GM12891 (cell line): ENCODE data around the gene RAB36.

Source experiments
- DNase-seq: peaks from one replicate; pipeline ENCODE4 v3.0.0; 2011; ENCODE audit warnings: low spot score; ENCODE audit not compliant: insufficient read length
- FAIRE-seq: peaks from 2 replicates; lab custom pipeline; 2011; peaks lifted over from hg19 to GRCh38; lab: Jason Lieb, UNC
- PAX5 ChIP-seq: IDR thresholded peaks from 2 replicates; pipeline ENCODE4 v1.6.1; 2011; ENCODE audit warnings: low read length, moderate library complexity, mild to moderate bottlenecking; ENCODE audit not compliant: insufficient read depth, severe bottlenecking
- POLR2A ChIP-seq: IDR thresholded peaks from 2 replicates; pipeline ENCODE4 v1.6.1; 2011; ENCODE audit warnings: low read depth, low read length, control low read depth
- POLR2AphosphoS5 ChIP-seq: IDR thresholded peaks from 2 replicates; pipeline ENCODE4 v1.6.1; 2011; ENCODE audit warnings: low read depth, low read length, control low read depth
- POU2F2 ChIP-seq: IDR thresholded peaks from 2 replicates; pipeline ENCODE4 v1.6.1; 2011; ENCODE audit warnings: low read depth, mild to moderate bottlenecking, control low read depth, low read length, moderate library complexity
- SPI1 ChIP-seq: IDR thresholded peaks from 2 replicates; pipeline ENCODE4 v1.6.1; 2011; ENCODE audit warnings: low read depth, low read length, control low read depth
- TAF1 ChIP-seq: IDR thresholded peaks from 2 replicates; pipeline ENCODE4 v1.6.1; 2011; ENCODE audit warnings: low read depth, low read length, control low read depth

The RAB36 gene

DNA sequence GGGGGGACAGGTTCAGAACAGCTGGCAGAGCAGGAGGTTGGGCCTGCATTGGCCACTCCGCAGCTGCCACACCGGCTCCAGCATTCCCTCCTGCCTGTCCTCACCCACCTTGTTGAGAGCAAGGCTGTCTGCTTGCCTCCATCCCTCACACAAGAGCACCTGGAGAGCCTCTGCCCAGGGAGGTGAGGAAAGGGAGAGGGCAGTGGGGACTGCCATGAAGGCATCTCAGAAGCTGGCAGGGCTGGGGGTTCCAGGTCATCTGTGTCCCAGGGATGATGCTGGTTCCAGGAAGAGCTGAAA lies 30.6 kb upstream of the RAB36 start:
- FAIRE-seq (no peak), DNase-seq (no peak)
- TF ChIP-seq POLR2A (no peak), POLR2AphosphoS5 (no peak), POU2F2 (no peak), SPI1 (no peak), TAF1 (no peak)

DNA sequence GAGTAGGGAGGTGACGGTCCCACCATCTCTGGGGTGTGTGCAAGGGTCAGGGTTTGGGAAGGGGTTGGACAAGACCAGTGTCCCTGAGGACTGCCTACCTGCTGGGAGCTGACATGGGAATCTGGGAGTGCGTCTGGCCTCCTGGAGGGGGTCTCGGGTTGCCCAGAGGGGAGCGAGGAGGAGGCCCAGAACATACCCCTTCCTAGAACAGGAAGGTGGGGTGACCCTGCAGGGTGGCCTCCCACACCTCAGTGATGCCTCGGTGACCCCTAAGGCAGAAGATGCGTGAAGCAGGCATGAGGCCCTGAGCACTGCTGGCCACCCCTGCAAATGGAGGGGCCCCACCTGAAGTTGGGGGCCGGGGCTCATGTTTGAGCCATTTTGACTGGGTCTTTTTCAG lies 29.9 kb upstream of the RAB36 start:
- FAIRE-seq (no peak), DNase-seq (no peak)
- TF ChIP-seq POLR2AphosphoS5 (no peak), PAX5 (no peak), TAF1 (no peak), SPI1 (no peak), POU2F2 (no peak)

DNA sequence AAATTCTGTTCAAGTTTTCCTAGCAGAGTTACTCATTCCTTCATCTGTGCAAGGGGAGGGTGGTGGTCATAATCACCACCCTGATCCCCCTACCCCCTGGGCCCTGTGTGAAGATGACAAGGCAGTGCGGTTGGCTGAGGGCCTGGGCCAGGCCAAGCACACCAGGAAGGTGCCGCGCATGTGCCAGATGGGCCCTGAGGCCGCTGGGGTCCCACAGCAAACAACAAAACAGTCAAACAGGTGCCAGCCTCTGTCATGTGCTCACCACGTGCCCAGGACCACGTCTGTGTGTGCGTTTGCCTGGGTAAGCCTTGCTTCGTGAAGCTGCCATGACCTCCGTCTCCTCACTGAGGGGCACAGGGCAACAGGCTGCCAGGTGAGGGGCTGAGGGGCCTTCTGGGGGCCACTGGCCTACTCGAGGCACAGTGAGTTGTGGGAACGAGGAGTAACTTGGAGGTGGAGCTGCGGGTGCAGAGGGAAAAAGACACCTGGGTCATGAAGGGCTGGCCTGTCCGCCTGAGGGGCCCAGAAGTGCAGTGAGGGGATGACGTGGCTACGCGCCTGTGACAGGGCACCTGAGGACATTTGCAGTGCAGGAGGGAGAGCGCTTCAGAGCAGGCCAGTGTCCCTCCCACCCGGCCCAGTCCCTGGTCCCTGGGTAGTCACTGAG lies 29.3 kb upstream of the RAB36 start:
- TF ChIP-seq POLR2A (no peak), SPI1 (no peak), POU2F2 (no peak), PAX5 (no peak), TAF1 (no peak)
- no peak for DNase-seq
- FAIRE-seq, result no peak

DNA sequence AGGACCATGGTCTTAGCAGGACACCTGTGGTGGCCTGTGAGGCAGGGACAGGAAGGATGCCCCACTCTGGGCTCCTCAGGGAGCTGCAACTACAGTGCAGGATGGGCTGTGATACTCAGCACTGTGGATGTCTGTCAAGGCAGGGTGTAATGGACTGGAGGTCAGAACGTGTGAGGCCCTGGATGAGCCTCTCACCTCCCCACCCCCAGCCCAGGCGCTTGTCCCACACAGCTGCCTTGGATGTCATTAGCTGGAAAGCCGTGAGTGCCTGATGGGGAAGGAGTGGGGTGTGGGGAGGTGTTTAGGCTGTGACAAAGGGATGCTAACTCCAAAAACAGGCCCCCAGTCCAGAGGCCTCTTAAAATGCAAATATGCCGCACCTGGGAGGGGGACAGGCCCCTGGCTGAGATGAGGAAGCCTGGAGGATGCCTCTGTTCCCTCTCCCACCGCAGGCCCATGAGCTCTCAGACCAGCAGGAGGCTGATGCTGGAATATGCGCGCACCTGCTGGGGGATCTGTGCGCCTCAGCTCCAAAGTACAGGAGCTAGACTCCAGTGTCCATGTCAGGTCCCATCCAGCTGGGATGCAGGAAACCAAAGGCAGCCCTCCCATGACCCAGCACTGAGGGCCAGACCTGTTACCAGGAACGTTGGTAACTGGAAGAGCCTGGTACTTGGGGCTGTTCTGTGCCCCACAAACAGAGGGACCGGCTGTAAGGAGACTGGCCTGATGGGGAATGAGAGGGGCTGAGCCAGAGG lies 28.6 kb upstream of the RAB36 start:
- TF ChIP-seq SPI1, result no peak
- TF ChIP-seq PAX5, result no peak
- TF ChIP-seq POLR2AphosphoS5, result no peak
- no peak for TF ChIP-seq POLR2A
- TF ChIP-seq POU2F2, result no peak
- TF ChIP-seq TAF1, result no peak
- DNase-seq, result no peak
- FAIRE-seq, result no peak

DNA sequence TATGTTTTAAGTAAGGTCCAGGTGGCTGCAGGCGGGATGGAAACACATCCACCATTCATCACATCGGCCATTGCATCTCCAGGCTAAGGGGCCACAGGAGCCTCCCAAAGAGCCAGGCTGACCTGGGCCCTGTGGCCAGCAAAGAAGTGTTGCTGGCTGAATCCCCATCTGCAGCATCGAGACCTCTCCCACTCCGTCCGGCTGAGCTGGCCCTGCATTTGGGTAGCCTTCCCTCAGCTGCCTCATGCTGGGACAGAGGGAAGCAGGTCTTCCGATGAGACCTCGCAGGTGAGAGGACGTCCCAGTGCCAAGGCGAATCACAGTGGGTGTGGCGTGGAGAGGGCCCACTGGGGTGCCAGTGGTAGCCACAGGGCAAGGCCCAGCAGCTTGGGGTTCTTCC lies 28.0 kb upstream of the RAB36 start:
- DNase-seq (no peak), FAIRE-seq (no peak)
- TF ChIP-seq SPI1, result no peak
- TF ChIP-seq POLR2AphosphoS5, result no peak
- TF ChIP-seq TAF1, result no peak
- no peak for TF ChIP-seq POU2F2
- TF ChIP-seq POLR2A, result no peak
- no peak for TF ChIP-seq PAX5

DNA sequence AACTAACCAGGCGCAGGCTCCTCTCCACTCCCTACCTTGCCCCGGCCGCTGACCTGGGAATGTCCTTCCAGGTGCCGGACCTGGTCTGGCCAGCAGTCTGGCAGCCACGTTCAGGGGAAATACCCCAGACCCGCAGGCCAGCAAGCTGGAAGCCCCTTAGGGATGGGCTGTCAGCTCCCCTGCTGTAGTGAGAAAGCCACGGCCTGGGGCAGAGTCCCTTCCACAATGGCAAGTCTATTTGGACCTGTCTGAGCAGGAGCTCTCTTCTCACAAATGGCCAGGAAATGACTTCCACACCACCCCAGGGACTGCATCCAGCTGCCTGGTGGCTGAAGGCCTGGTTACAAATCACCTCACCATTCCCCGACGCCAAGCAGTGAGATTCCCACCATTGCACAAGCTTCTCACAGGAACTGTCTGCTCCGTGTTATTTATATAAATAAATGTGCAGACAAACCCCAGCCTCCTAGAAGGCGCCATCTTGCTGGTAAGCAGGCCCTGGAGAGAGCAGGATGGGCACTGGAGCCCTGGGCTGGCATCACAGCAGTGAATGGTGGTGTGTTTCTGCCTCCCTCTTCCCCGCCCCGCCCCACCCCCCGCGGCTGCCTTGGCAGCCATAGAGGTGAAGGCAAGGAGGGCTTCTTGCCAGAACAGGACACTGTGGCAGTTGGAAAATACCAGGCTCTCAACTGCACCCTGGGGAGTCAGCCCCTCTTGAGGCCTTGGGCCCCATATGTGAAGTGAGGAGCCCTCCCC lies 27.2 kb upstream of the RAB36 start:
- FAIRE-seq, result no peak
- no peak for DNase-seq
- TF ChIP-seq POU2F2, result no peak
- TF ChIP-seq TAF1, result no peak
- no peak for TF ChIP-seq PAX5
- TF ChIP-seq SPI1, result no peak
- no peak for TF ChIP-seq POLR2A

DNA sequence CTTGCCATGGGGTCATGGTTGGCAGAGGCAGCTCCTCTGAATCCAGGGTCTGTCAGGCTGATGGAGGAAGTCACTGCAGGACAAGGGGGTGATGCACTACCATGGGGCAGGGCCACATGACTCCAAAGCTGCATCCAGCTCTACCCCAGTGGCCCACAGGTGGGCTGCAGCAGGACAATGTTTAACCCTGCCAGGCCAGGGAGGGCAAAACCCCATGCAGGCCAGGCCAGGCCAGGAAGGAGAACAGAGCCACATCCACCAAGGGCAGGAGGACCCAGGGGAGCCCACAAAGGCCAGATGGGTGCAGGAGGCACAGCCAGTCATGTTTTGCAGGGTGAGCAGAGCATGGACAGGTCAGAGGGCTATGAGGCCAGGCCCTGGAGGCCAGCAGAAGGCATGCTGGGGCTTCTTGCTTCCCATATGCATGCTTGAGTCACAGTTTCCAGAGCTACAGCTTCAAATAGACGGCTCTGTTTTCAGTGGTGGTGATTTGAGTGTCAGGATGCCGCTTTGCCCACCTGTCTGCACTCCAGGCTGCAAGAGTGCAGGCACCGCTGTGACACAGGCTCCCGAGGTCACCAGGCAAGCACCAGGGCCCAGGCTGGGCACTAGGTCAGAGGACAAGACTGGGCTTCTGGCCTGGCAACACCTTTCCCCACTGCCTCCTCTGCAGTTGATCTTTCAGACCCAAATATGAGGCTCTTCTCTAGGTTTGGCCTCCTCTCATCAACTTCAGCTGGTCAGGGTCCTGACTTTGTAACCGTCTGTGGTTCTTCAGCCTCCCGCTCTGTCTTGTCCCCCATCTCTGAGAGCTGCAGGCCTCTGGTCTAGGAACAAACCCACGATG lies 26.4 kb upstream of the RAB36 start:
- DNase-seq, result no peak
- FAIRE-seq, result no peak
- TF ChIP-seq POLR2AphosphoS5 (no peak), POU2F2 (no peak), POLR2A (no peak), SPI1 (no peak), TAF1 (no peak), PAX5 (no peak)

DNA sequence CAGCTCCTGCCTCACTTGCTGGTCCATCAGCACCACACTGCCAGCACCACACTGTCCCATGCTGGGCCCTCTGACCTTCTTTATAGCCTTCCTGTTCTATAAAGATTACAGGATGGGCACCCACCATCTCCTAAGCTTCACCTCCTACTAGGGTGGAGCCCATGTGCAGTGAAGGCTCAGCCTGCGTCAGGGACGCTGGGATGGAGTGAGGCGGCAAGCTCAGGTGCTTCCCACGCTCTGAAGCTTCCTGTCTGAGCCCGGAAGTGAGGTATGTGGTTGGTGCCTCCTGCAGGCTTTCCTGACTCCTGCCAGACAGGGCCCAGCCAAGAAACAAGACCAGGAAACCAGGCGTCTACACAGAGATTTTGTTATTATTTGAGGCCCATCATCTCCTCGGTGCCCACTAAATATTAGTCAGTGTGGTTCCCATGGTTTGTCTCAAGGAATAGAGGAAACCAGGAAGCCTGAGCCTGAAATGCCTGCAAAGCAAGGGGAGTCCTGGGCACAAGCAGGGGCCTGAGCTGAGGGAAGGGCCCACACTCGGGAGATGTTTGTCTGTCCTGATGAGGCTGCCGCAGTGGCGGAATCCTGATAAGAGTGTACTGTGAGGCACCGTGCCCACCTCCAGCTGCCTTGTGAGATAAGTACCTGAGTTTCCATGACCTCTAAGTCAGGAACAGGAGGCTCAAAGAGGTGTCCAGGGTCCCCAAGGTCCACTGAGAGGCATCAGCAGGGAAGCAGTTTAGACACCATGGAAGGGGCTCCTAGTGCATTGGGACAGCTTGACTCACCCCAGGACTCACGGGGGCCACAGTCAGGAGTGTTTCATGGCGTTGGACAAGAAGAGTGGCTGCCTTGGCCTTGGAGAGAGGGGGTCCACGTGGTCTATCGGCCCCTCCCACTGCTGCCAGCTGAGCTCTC lies 25.5 kb upstream of the RAB36 start:
- FAIRE-seq (peak; percentile 78), DNase-seq (peak; percentile 62)
- TF ChIP-seq TAF1 (no peak), POLR2AphosphoS5 (no peak), PAX5 (no peak), POLR2A (no peak), POU2F2 (no peak), SPI1 (no peak)
